Stimulated activated CD4-positive, alpha-beta T cell treated with anti-CD3 and anti-CD28 coated beads, TNF-alpha, amount 100 ng/mL, for 1 hour (primary cell): Measurements from ENCODE around the gene DNHD1.

ENCODE experiments used
- DNase-seq, 3 donors: peaks; one replicate each; pipeline ENCODE4 v3.0.0-alpha.2; 2020; ENCODE audit warnings: low read depth in 3 of 3, low spot score in 1 of 3

Gene DNHD1

DNA sequence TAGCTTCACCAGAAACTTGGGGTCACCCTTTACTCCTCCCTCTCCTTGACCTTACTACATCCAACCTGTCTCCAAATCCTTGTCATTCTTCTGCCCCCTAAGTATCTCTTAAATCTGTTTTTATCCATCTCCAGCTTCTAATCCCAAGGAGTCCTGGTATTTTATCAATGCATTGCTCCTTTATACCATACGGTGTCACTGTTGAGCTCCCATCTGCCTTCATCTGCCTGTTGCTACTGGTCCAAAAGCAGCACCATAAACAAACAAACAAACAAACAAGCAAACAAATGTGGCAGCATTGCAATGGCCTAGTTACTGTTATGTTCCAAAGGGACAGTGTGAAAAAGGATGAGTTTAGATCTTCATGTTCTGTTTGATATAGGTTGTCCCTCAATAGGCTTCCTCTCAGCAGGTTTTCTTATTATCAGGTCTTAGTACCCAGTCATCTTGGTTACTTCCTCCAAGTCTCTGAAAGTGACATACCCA, 34.2 kb downstream of the DNHD1 start:
- no peak for DNase-seq

GRCh38 chr11:6538456-6538855, 41.4 kb downstream of the DNHD1 start:
- DNase-seq = no peak

- no peak for DNase-seq
Observed at GRCh38 chr11:6538945-6539344, 41.9 kb downstream of the DNHD1 start.

DNA sequence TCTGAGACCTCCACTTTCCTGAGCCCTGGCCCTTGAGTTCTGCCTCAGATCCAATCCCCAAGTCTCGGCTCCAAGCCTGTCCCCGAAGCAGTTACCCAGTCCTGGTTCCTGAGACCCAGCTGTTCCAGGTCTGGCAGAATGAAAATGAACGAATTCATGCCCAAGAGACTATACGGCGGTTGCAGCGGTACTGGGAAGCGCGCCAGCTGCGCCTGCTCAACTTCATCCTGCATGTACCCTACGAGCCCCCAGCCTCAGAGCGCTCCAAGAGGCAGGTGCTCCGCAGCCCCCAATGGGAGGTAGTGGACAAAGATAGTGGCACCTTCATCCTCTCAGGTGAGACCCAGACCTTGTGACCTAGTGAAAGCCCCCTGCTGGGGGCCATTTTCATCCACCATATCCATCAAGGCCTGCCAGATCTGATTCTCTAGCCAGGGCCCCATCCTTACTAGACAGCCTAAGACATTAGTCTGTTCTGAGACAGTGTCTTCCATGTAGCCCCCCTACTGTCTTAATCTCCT, 42.7 kb downstream of the DNHD1 start:
- no peak for DNase-seq

DNA sequence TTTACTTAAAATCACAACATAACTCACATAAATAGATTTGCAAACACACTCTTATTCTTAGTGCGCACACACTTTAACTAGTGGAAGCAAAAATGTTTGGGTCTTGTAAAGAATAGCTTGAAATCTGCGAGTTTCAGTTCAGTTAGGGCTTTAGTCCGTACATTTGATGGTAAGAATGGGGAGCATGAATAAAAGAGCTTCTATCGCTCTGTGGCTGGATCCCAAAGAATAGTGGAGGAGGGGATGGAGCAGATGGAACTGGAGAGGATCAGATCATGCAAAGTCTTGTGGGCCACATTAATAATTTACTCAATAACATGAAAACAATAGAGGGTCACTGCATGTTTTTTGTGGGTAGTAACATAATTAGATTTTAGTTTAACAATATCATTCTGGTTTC, 44.3 kb downstream of the DNHD1 start:
- DNase-seq = no peak

GRCh38 chr11:6542727-6543126, 45.6 kb downstream of the DNHD1 start:
- DNase-seq = no peak

- DNase-seq = no peak
Observed at GRCh38 chr11:6544921-6545850, 48.1 kb downstream of the DNHD1 start.

GRCh38 chr11:6545917-6546605, 49.0 kb downstream of the DNHD1 start:
- no peak for DNase-seq

GRCh38 chr11:6546735-6547134, 49.7 kb downstream of the DNHD1 start:
- no peak for DNase-seq

DNA sequence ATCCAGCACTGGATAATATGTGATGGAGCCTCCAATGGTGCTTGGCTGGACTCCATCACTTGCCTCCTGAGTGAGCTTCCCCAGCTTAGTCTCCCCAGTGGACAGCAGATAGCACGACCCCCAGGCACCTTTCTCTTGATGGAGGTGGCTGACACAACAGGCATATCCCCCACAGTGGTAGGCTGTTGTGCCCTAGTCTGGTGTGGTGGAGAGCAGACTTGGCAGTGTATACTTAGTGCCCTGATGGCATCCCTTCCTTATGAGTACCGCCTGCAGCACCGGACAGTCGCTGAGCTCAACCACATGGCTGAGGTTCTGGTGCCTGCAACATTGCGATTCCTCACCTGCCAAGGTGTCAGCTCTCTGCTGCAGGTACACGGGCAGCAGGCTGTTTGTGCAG, 50.1 kb downstream of the DNHD1 start:
- DNase-seq = no peak

- no peak for DNase-seq
Observed at GRCh38 chr11:6548121-6548520, 51.0 kb downstream of the DNHD1 start.

- DNase-seq = no peak
Observed at GRCh38 chr11:6548641-6549040, 51.6 kb downstream of the DNHD1 start.

DNA sequence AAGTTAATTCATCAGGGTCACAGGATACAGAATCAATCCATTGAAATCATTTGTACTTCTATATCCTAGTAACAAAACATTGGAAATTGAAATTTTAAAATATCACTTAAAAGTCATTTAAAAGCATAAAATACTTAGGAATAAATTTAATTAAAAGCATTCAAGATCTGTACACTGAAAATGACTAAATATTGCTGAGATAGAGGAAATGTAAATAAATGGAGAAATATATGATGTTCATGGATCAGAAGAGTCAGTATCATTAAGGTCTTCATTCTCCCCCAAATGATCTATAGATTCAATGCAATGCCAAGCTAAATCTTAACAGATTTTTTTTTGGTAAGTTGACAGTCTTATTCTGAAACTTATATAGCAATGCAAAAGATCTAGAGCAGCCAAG, 56.6 kb downstream of the DNHD1 start:
- DNase-seq = no peak

GRCh38 chr11:6554828-6555706, 58.0 kb downstream of the DNHD1 start:
- DNase-seq = no peak

- no peak for DNase-seq
Observed at GRCh38 chr11:6556139-6556949, 59.3 kb downstream of the DNHD1 start.

DNA sequence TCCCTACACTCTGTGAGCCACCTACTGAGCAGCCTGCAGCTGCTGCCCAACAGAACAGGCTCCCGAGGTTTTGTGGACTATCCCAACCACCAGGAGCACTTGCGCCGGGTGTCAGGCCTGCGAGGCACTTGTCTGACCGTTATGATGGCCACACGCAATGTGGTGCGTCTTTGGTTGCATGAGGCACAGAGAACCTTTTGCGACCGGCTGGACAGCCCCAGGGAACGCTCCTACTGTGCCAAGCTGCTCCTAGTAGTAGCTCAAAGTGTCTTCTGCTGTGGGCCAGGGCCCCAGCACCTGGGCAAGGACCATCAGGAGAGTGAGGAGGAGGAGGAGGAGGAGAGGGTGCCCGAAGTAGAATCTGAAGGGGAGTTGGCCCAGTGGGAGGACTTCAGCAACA, 60.0 kb downstream of the DNHD1 start:
- DNase-seq = no peak

DNA sequence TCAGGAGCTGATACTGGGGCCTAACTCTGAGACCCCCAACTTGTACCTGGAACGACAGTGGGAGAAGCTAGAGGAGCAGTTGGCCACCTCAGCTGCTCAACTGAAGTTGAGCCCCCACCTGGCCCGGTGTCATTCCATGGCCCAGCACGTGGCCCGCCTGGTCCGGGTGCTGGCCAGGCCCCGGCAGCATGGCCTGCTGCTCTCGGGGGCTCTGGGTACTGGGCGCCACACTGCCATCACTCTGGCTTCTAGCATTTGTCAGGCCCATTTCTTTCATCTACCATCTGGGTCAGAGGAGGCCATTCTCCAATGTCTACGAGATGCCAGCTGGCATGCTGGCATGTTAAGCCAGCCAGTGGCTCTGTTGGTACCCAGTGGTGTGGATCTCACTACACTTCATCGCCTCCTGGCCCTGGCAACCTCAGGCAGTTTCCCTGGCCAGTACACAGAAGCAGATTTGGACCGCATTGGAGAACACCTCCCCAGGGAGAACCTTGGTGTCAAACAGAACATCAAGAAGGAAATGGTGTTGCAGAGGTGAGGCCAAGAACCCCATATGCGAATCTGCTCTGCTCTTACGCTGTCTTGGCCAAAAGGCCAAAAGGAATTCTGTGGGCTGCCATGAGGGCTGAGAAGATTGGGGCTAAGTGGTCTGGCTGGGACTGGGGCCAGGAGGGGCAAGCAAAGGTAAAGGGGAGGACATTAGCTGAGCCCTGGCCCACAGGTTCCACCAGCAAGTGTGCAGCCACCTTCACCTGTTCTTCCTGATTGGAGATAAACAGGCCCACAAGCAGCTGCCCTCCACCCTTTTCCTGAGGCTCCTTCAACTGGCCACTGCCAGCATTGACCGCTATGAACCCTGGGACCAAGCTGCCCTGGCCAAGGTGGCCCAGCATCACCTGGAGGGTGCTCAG, 60.9 kb downstream of the DNHD1 start:
- no peak for DNase-seq

DNA sequence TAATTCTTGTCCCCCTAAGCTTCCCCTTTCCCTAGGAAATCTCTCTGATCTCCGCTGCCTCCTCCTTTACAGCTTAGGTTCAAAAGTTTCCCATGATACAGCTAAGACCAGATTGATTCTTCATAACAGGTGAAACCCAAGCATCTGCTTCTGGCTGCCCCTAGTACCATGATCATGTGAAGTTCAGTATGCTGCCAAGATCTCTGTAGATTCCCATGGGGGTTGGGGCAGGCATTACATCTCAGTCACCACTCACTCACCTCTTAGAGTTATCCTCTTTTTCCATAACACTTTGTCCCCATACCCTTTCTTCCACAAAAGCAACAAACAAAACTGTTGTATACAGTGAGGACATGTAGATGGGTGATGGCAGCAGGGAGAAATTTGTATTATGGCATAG, 62.3 kb downstream of the DNHD1 start:
- DNase-seq = no peak

DNA sequence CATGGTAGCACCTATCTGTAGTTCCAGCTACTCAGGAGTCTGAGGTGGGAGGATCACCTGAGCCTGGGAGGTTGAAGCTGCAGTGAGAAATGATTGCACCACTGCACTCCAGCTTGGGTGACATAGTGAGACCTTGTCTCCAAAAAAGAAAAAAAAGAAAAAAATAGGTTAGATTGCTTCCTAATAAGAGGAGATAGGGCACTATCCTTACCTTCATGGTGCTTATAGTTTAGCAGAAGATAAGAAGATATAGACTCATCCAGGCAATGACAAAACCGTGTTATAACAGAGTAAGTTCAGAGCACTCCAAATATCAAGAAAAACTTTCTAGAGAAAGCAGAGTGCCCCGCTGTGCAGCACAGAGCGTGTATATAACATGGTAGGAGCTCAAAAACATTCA, 64.2 kb downstream of the DNHD1 start:
- no peak for DNase-seq
